Activated CD8-positive, alpha-beta memory T cell treated with anti-CD3 and anti-CD28 coated beads for 1 hour (primary cell): ENCODE data around the gene RTL5.
"Not testable (repeated sequence)": the region's sequence is repeated elsewhere in the genome, so short reads cannot be mapped to it uniquely, and the experiment has no call there.

Experiments used
- DNase-seq, 2 donors: peaks; one replicate each; pipeline ENCODE4 v3.0.0-alpha.2; 2020; ENCODE audit warnings: low read depth in 1 of 2; ENCODE audit errors: extremely low read depth in 1 of 2

Gene RTL5

GRCh38 chrX:72131317-72132294 is at the start of gene RTL5:
Gene RTL5, minus strand, starts transcription at chrX:72131915.
- DNase-seq: peak; percentile 21 to 25

- no peak for DNase-seq
Measured at GRCh38 chrX:72180539-72180938, 48.8 kb upstream of the RTL5 start.

GRCh38 chrX:72176981-72177380 is 45.3 kb upstream of the RTL5 start:
- DNase-seq: no peak

- DNase-seq: not testable (repeated sequence)
Measured at GRCh38 chrX:72176289-72176688, 44.6 kb upstream of the RTL5 start.

GRCh38 chrX:72169008-72169728 is 37.5 kb upstream of the RTL5 start:
- no peak for DNase-seq

- DNase-seq: no peak
Measured at GRCh38 chrX:72165551-72165950, 33.8 kb upstream of the RTL5 start.

GRCh38 chrX:72159769-72160168 is 28.1 kb upstream of the RTL5 start:
- DNase-seq: no peak

GRCh38 chrX:72158773-72159172 is 27.1 kb upstream of the RTL5 start:
- DNase-seq: no peak

GRCh38 chrX:72146527-72146926 is 14.8 kb upstream of the RTL5 start:
- DNase-seq: no peak

- no peak for DNase-seq
Measured at GRCh38 chrX:72145181-72145580, 13.5 kb upstream of the RTL5 start.

- no peak for DNase-seq
Measured at GRCh38 chrX:72143609-72143907, 11.8 kb upstream of the RTL5 start.

GRCh38 chrX:72142794-72143608 is 11.3 kb upstream of the RTL5 start:
- DNase-seq: no peak

- DNase-seq: no peak
Measured at GRCh38 chrX:72142094-72142793, 10.5 kb upstream of the RTL5 start.

- DNase-seq: no peak
Measured at GRCh38 chrX:72141372-72142004, 9.8 kb upstream of the RTL5 start.

GRCh38 chrX:72139538-72139937 is 7.8 kb upstream of the RTL5 start:
- DNase-seq: no peak

GRCh38 chrX:72137846-72138495 is 6.3 kb upstream of the RTL5 start:
- no peak for DNase-seq

GRCh38 chrX:72133851-72134546 is 2.3 kb upstream of the RTL5 start:
- DNase-seq: no peak

GRCh38 chrX:72132456-72132855 is 741 bp upstream of the RTL5 start:
- DNase-seq: no peak

GRCh38 chrX:72130762-72131250 is 909 bp downstream of the RTL5 start:
- no peak for DNase-seq
